ENCODE measurements around the gene GDPD3. TPM values are rescaled to one million over a fixed set of nuclear protein-coding genes. Genes with fewer than 3 reads are reported as not detected.

The GDPD3 gene
- polyA plus RNA-seq, 1 donor (not counting 4 experiments of a cell fraction or from before 2014, with no cell fraction given): 1.1 TPM

GRCh38 chr16:30104492-30104891 is 8.8 kb downstream of the GDPD3 start:
- Histone ChIP-seq H3K79me2 (ENCODE audit: control insufficient read depth, insufficient read depth, low read length) (no peaks in the 10 kb centered on the region), H3K27me3 (ENCODE audit: control insufficient read depth, extremely low read depth, insufficient read depth, low read length) (no peaks in the 10 kb centered on the region), H3K27ac (ENCODE audit: control insufficient read depth, insufficient read depth, low read length) (no peak overlapping the region), H3K9me3 (ENCODE audit: control insufficient read depth, low read depth, low read length) (no peaks in the 10 kb centered on the region), H3K4me3 (ENCODE audit: control insufficient read depth in 2 of 3, extremely low read depth in 1 of 3, insufficient read depth in 2 of 3, low read depth in 1 of 3, low read length in 3 of 3) (no peak overlapping the region), H3K4me2 (ENCODE audit: control insufficient read depth, extremely low read depth, insufficient read depth, low read depth, low read length) (peak overlapping the region; percentile 8), H3K36me3 (ENCODE audit: control insufficient read depth in 2 of 2, extremely low read depth in 1 of 2, insufficient read depth in 2 of 2, low read length in 2 of 2) (peaks cover 0 to 4% of the 10 kb centered on the region in 2 experiments), H3K9me1 (ENCODE audit: control insufficient read depth, extremely low read depth, insufficient read depth, low read length) (no peaks in the 10 kb centered on the region), H2AFZ (ENCODE audit: control insufficient read depth, low read length) (no peak overlapping the region), H3K9ac (ENCODE audit: control insufficient read depth, extremely low read depth, insufficient read depth, low read length) (no peak overlapping the region), H3K4me1 (ENCODE audit: control insufficient read depth, extremely low read depth, insufficient read depth, low read length) (no peaks in the 10 kb centered on the region), H4K20me1 (ENCODE audit: control insufficient read depth, extremely low read depth, insufficient read depth, low read length) (no peaks in the 10 kb centered on the region)
- dilution Hi-C loops (cut with MboI; ENCODE audit: extremely low pct_ligation_motif_present, low sequenced_read_pairs): no loop called here
- FAIRE-seq: no peak
- DNase-seq (ENCODE audit: low read depth, low spot score): no peak
- no peak for TF ChIP-seq EZH2 (IDR thresholded peaks at IDR 0.05; ENCODE audit: low read length)
- TF ChIP-seq, protein P1, sequence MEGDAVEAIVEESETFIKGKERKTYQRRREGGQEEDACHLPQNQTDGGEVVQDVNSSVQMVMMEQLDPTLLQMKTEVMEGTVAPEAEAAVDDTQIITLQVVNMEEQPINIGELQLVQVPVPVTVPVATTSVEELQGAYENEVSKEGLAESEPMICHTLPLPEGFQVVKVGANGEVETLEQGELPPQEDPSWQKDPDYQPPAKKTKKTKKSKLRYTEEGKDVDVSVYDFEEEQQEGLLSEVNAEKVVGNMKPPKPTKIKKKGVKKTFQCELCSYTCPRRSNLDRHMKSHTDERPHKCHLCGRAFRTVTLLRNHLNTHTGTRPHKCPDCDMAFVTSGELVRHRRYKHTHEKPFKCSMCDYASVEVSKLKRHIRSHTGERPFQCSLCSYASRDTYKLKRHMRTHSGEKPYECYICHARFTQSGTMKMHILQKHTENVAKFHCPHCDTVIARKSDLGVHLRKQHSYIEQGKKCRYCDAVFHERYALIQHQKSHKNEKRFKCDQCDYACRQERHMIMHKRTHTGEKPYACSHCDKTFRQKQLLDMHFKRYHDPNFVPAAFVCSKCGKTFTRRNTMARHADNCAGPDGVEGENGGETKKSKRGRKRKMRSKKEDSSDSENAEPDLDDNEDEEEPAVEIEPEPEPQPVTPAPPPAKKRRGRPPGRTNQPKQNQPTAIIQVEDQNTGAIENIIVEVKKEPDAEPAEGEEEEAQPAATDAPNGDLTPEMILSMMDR (optimal IDR thresholded peaks at IDR 0.05 in 1 of 3, IDR thresholded peaks at IDR 0.05 in 1 of 3, conservative IDR thresholded peaks at IDR 0.05 in 1 of 3; ENCODE audit: extremely low read depth in 1 of 3, insufficient read depth in 2 of 3, low read length in 3 of 3): no peak

GRCh38 chr16:30104090-30104489 is 9.2 kb downstream of the GDPD3 start:
- dilution Hi-C loops (cut with MboI; ENCODE audit: extremely low pct_ligation_motif_present, low sequenced_read_pairs): no loop called here
- peaks cover 0 to 4% of the 10 kb centered on the region in 2 experiments for H3K36me3 ChIP-seq (ENCODE audit: control insufficient read depth in 2 of 2, extremely low read depth in 1 of 2, insufficient read depth in 2 of 2, low read length in 2 of 2)
- no peaks in the 10 kb centered on the region for H3K9me1 ChIP-seq (ENCODE audit: control insufficient read depth, extremely low read depth, insufficient read depth, low read length)
- no peaks in the 10 kb centered on the region for H3K9me3 ChIP-seq (ENCODE audit: control insufficient read depth, low read depth, low read length)
- no peak for DNase-seq (ENCODE audit: low read depth, low spot score)
- no peak for TF ChIP-seq EZH2 (IDR thresholded peaks at IDR 0.05; ENCODE audit: low read length)
- TF ChIP-seq, protein P1 (optimal IDR thresholded peaks at IDR 0.05 in 1 of 3, IDR thresholded peaks at IDR 0.05 in 1 of 3, conservative IDR thresholded peaks at IDR 0.05 in 1 of 3; ENCODE audit: extremely low read depth in 1 of 3, insufficient read depth in 2 of 3, low read length in 3 of 3): no peak
- no peak overlapping the region for H2AFZ ChIP-seq (ENCODE audit: control insufficient read depth, low read length)
- H3K27me3 ChIP-seq (ENCODE audit: control insufficient read depth, extremely low read depth, insufficient read depth, low read length): no peaks in the 10 kb centered on the region
- no peak overlapping the region for H3K27ac ChIP-seq (ENCODE audit: control insufficient read depth, insufficient read depth, low read length)
- H3K79me2 ChIP-seq (ENCODE audit: control insufficient read depth, insufficient read depth, low read length): no peaks in the 10 kb centered on the region
- H3K4me1 ChIP-seq (ENCODE audit: control insufficient read depth, extremely low read depth, insufficient read depth, low read length): no peaks in the 10 kb centered on the region
- H3K4me2 ChIP-seq (ENCODE audit: control insufficient read depth, extremely low read depth, insufficient read depth, low read depth, low read length): peak overlapping the region; percentile 8
- no peaks in the 10 kb centered on the region for H4K20me1 ChIP-seq (ENCODE audit: control insufficient read depth, extremely low read depth, insufficient read depth, low read length)
- no peak overlapping the region for H3K4me3 ChIP-seq (ENCODE audit: control insufficient read depth in 2 of 3, extremely low read depth in 1 of 3, insufficient read depth in 2 of 3, low read depth in 1 of 3, low read length in 3 of 3)
- no peak overlapping the region for H3K9ac ChIP-seq (ENCODE audit: control insufficient read depth, extremely low read depth, insufficient read depth, low read length)
- FAIRE-seq: no peak

Measured in keratinocyte (primary cell).